ENCODE data around the gene DQX1.
"Not testable (repeated sequence)": the region's sequence is repeated elsewhere in the genome, so short reads cannot be mapped to it uniquely, and the experiment has no call there.

DQX1 gene

GRCh38 chr2:74525717-74526648, at the start of gene DQX1:
TSS of gene DQX1 (minus strand) at chr2:74526231. CDS start at chr2:74525729, 502 bp downstream.
- Mint-ChIP-seq H3K27ac (peak within 1 kb of the TSS; percentile 7), H3K36me3 (ENCODE audit: low read depth) (peaks cover 34% of the 10 kb centered on the region), H3K4me1 (ENCODE audit: low read depth) (peaks cover 27% of the 10 kb centered on the region), H3K4me3 (peak within 1 kb of the TSS; percentile 11), H3K27me3 (ENCODE audit: low read depth) (no peaks in the 10 kb centered on the region), H3K9me3 (no peaks in the 10 kb centered on the region)

- H3K9me3 Mint-ChIP-seq, result no peaks in the 10 kb centered on the region
- H3K27me3 Mint-ChIP-seq (ENCODE audit: low read depth), result no peaks in the 10 kb centered on the region
- no peak overlapping the region for H3K4me3 Mint-ChIP-seq
- H3K36me3 Mint-ChIP-seq (ENCODE audit: low read depth), result peaks cover 6% of the 10 kb centered on the region
- H3K4me1 Mint-ChIP-seq (ENCODE audit: low read depth), result peaks cover 39% of the 10 kb centered on the region
- no peak overlapping the region for H3K27ac Mint-ChIP-seq
Observed at GRCh38 chr2:74575320-74575719, 49.3 kb upstream of the DQX1 start.

GRCh38 chr2:74573747-74574562, 47.9 kb upstream of the DQX1 start:
- Mint-ChIP-seq H3K27me3 (ENCODE audit: low read depth) (no peaks in the 10 kb centered on the region), H3K4me1 (ENCODE audit: low read depth) (peaks cover 42% of the 10 kb centered on the region), H3K4me3 (peak overlapping the region; percentile 47), H3K9me3 (no peaks in the 10 kb centered on the region), H3K27ac (peak overlapping the region; percentile 79), H3K36me3 (ENCODE audit: low read depth) (peaks cover 6% of the 10 kb centered on the region)

- Mint-ChIP-seq H3K9me3 (no peaks in the 10 kb centered on the region), H3K4me3 (no peak overlapping the region), H3K4me1 (ENCODE audit: low read depth) (peaks cover 41% of the 10 kb centered on the region), H3K36me3 (ENCODE audit: low read depth) (peaks cover 5% of the 10 kb centered on the region), H3K27me3 (ENCODE audit: low read depth) (no peaks in the 10 kb centered on the region), H3K27ac (no peak overlapping the region)
Observed at GRCh38 chr2:74572178-74572925, 46.3 kb upstream of the DQX1 start.

- no peak overlapping the region for H3K27ac Mint-ChIP-seq
- H3K9me3 Mint-ChIP-seq, result no peaks in the 10 kb centered on the region
- no peaks in the 10 kb centered on the region for H3K27me3 Mint-ChIP-seq (ENCODE audit: low read depth)
- no peak overlapping the region for H3K4me3 Mint-ChIP-seq
- H3K4me1 Mint-ChIP-seq (ENCODE audit: low read depth), result peaks cover 36% of the 10 kb centered on the region
- H3K36me3 Mint-ChIP-seq (ENCODE audit: low read depth), result peaks cover 4% of the 10 kb centered on the region
Observed at GRCh38 chr2:74571058-74571457, 45.0 kb upstream of the DQX1 start.

GRCh38 chr2:74569686-74570085, 43.7 kb upstream of the DQX1 start:
- peaks cover 4% of the 10 kb centered on the region for H3K36me3 Mint-ChIP-seq (ENCODE audit: low read depth)
- H3K9me3 Mint-ChIP-seq, result no peaks in the 10 kb centered on the region
- no peak overlapping the region for H3K27ac Mint-ChIP-seq
- H3K27me3 Mint-ChIP-seq (ENCODE audit: low read depth), result no peaks in the 10 kb centered on the region
- H3K4me3 Mint-ChIP-seq, result no peak overlapping the region
- peaks cover 35% of the 10 kb centered on the region for H3K4me1 Mint-ChIP-seq (ENCODE audit: low read depth)

GRCh38 chr2:74567881-74568280, 41.9 kb upstream of the DQX1 start:
- Mint-ChIP-seq H3K4me3 (no peak overlapping the region), H3K36me3 (ENCODE audit: low read depth) (no peaks in the 10 kb centered on the region), H3K27me3 (ENCODE audit: low read depth) (no peaks in the 10 kb centered on the region), H3K9me3 (no peaks in the 10 kb centered on the region), H3K4me1 (ENCODE audit: low read depth) (peaks cover 26% of the 10 kb centered on the region), H3K27ac (no peak overlapping the region)

GRCh38 chr2:74566754-74567085, 40.7 kb upstream of the DQX1 start:
- H3K4me3 Mint-ChIP-seq, result no peak overlapping the region
- peaks cover 35% of the 10 kb centered on the region for H3K4me1 Mint-ChIP-seq (ENCODE audit: low read depth)
- peaks cover 2% of the 10 kb centered on the region for H3K36me3 Mint-ChIP-seq (ENCODE audit: low read depth)
- no peaks in the 10 kb centered on the region for H3K27me3 Mint-ChIP-seq (ENCODE audit: low read depth)
- peak overlapping the region; percentile 68 for H3K27ac Mint-ChIP-seq
- H3K9me3 Mint-ChIP-seq, result no peaks in the 10 kb centered on the region

- peak overlapping the region; percentile 68 for H3K27ac Mint-ChIP-seq
- H3K36me3 Mint-ChIP-seq (ENCODE audit: low read depth), result peaks cover 2% of the 10 kb centered on the region
- H3K27me3 Mint-ChIP-seq (ENCODE audit: low read depth), result no peaks in the 10 kb centered on the region
- H3K4me1 Mint-ChIP-seq (ENCODE audit: low read depth), result peaks cover 36% of the 10 kb centered on the region
- H3K9me3 Mint-ChIP-seq, result no peaks in the 10 kb centered on the region
- no peak overlapping the region for H3K4me3 Mint-ChIP-seq
Observed at GRCh38 chr2:74566076-74566753, 40.2 kb upstream of the DQX1 start.

- H3K27ac Mint-ChIP-seq, result no peak overlapping the region
- H3K36me3 Mint-ChIP-seq (ENCODE audit: low read depth), result peaks cover 2% of the 10 kb centered on the region
- H3K27me3 Mint-ChIP-seq (ENCODE audit: low read depth), result no peaks in the 10 kb centered on the region
- no peak overlapping the region for H3K4me3 Mint-ChIP-seq
- H3K9me3 Mint-ChIP-seq, result no peaks in the 10 kb centered on the region
- H3K4me1 Mint-ChIP-seq (ENCODE audit: low read depth), result peaks cover 39% of the 10 kb centered on the region
Observed at GRCh38 chr2:74564222-74564621, 38.2 kb upstream of the DQX1 start.

GRCh38 chr2:74562126-74562775, 36.2 kb upstream of the DQX1 start:
- H3K4me3 Mint-ChIP-seq, result no peak overlapping the region
- no peaks in the 10 kb centered on the region for H3K9me3 Mint-ChIP-seq
- peaks cover 33% of the 10 kb centered on the region for H3K4me1 Mint-ChIP-seq (ENCODE audit: low read depth)
- peaks cover 6% of the 10 kb centered on the region for H3K36me3 Mint-ChIP-seq (ENCODE audit: low read depth)
- peak overlapping the region; percentile 56 for H3K27ac Mint-ChIP-seq
- no peaks in the 10 kb centered on the region for H3K27me3 Mint-ChIP-seq (ENCODE audit: low read depth)

GRCh38 chr2:74561022-74561421, 35.0 kb upstream of the DQX1 start:
- Mint-ChIP-seq H3K4me1 (ENCODE audit: low read depth) (peaks cover 30% of the 10 kb centered on the region), H3K36me3 (ENCODE audit: low read depth) (peaks cover 12% of the 10 kb centered on the region)
- not testable (repeated sequence) for H3K9me3 Mint-ChIP-seq; H3K27ac Mint-ChIP-seq; H3K4me3 Mint-ChIP-seq; H3K27me3 Mint-ChIP-seq (ENCODE audit: low read depth)

- Mint-ChIP-seq H3K27me3 (ENCODE audit: low read depth) (no peaks in the 10 kb centered on the region), H3K36me3 (ENCODE audit: low read depth) (peaks cover 12% of the 10 kb centered on the region), H3K4me3 (no peak overlapping the region), H3K4me1 (ENCODE audit: low read depth) (peaks cover 30% of the 10 kb centered on the region), H3K27ac (no peak overlapping the region), H3K9me3 (no peaks in the 10 kb centered on the region)
Observed at GRCh38 chr2:74560591-74560990, 34.6 kb upstream of the DQX1 start.

Data from T-helper 1 cell treated with Interleukin-12 subunit alpha and Interleukin-12 subunit beta and Interleukin-4 antibody, amounts not matched to agents 30 μg/mL and 1 μg/mL, for 36 hours (primary cell).